HepG2 (cell line): Measurements from ENCODE around the gene BPI. TPM values are rescaled to one million over a fixed set of nuclear protein-coding genes. Genes with fewer than 3 reads are reported as not detected.

Experiments used
- ATAC-seq: fragments of 200-7000 bp; cut with Tn5 transposase; 3 replicates; pipeline ENCODE4 v1.9.1; 2020; ENCODE audit warnings: mild to moderate bottlenecking, moderate library complexity
- BruUV-seq: library from RNA; stranded (reverse); fragments of 400-500 nt; replicated peaks from 2 replicates; lab custom pipeline; 2021; lab: Mats Ljungman, UMichigan
- CTCF ChIA-PET: fragments of 300-600 bp; formaldehyde crosslinking; extraction: SDS; loops from one replicate; lab custom pipeline; 2021; ENCODE audit warnings: low total read pairs, inconsistent platforms, low intra/inter-chr PET ratio; lab: Yijun Ruan, JAX
- POLR2A ChIA-PET: fragments of 350-600 bp; sonication (Branson Sonifier 250); formaldehyde crosslinking; loops from one replicate; lab custom pipeline; 2020; ENCODE audit warnings: antibody characterized with exemption, inconsistent platforms; lab: Yijun Ruan, JAX
- DNase-seq: peaks from one replicate; pipeline ENCODE4 v3.0.0-alpha.2; 2015; ENCODE audit warnings: low spot score
- FAIRE-seq: peaks from 3 replicates; lab custom pipeline; 2011; peaks lifted over from hg19 to GRCh38; lab: Jason Lieb, UNC
- H2AFZ ChIP-seq: one replicate; pipeline ENCODE4 v1.6.1; 2011; ENCODE audit warnings: low read length, inconsistent platforms
- H3K27ac ChIP-seq: fragments of 300-600 bp; 3 replicates; pipeline ENCODE4 v1.8.0; 2011; ENCODE audit warnings: mixed run types, mild to moderate bottlenecking, mixed read lengths, low read length, inconsistent platforms; ENCODE audit not compliant: insufficient read depth; ENCODE audit errors: extremely low read length
- H3K27me3 ChIP-seq, 2 experiments: fragments of 200-600 bp in 1 of 2; 2 replicates in 1 of 2; 3 replicates in 1 of 2; pipeline versions ENCODE4 v1.6.0 to v1.8.0; 2011; ENCODE audit warnings: low read length in 2 of 2, mild to moderate bottlenecking in 2 of 2, moderate library complexity in 2 of 2, inconsistent platforms in 1 of 2; ENCODE audit not compliant: insufficient read depth in 2 of 2, control insufficient read depth in 1 of 2
- H3K36me3 ChIP-seq, 2 experiments: fragments of 200-600 bp in 1 of 2; replicated peaks in 1 of 2; 2 replicates in 1 of 2; 3 replicates in 1 of 2; pipeline versions ENCODE4 v1.5.1 to v1.8.0; 2011; ENCODE audit warnings: low read length in 2 of 2, inconsistent platforms in 1 of 2; ENCODE audit not compliant: insufficient read depth in 2 of 2, control insufficient read depth in 1 of 2
- H3K4me1 ChIP-seq: 2 replicates; pipeline ENCODE4 v1.5.1; 2012; ENCODE audit warnings: low read length, inconsistent platforms; ENCODE audit not compliant: insufficient read depth
- H3K4me2 ChIP-seq: 2 replicates; pipeline ENCODE4 v1.6.0; 2011; ENCODE audit warnings: low read depth, low read length, inconsistent platforms
- H3K4me3 ChIP-seq, 3 experiments: fragments of 200-600 bp in 1 of 3; sonication (generic), shearing (Covaris generic) in 1 of 3; replicated peaks in 1 of 3; 2 replicates each; pipeline ENCODE4 v1.5.1; 2011 to 2016; ENCODE audit warnings: low read length in 3 of 3, inconsistent platforms in 2 of 3, low read depth in 2 of 3, mild to moderate bottlenecking in 2 of 3, control low read depth in 1 of 3, mixed read lengths in 1 of 3; ENCODE audit not compliant: insufficient read depth in 1 of 3
- H3K79me2 ChIP-seq: one replicate; pipeline ENCODE4 v1.6.1; 2011; ENCODE audit warnings: low read length, inconsistent platforms; ENCODE audit not compliant: insufficient read depth
- H3K9ac ChIP-seq: 2 replicates; pipeline ENCODE4 v1.6.0; 2011; ENCODE audit warnings: mild to moderate bottlenecking, low read depth, low read length, inconsistent platforms; ENCODE audit not compliant: insufficient read depth
- H3K9me3 ChIP-seq: 2 replicates; pipeline ENCODE4 v1.5.1; 2012; ENCODE audit warnings: mild to moderate bottlenecking, low read length
- H4K20me1 ChIP-seq: 2 replicates; pipeline ENCODE4 v1.6.0; 2011; ENCODE audit warnings: inconsistent platforms, mild to moderate bottlenecking, low read length, moderate library complexity; ENCODE audit not compliant: insufficient read depth
- XBP1 ChIP-seq: sonication (generic); formaldehyde crosslinking; IDR thresholded peaks from 2 replicates; pipeline ENCODE4 v1.5.0; 2020; ENCODE audit warnings: missing genetic modification reagents
- ZNF652 ChIP-seq: IDR thresholded peaks from 2 replicates; pipeline ENCODE4 v1.6.1; 2016; ENCODE audit warnings: low read depth, borderline replicate concordance
- WGBS: methylation state at CpG from one replicate; pipeline ENCODE4 v1.1.6; 2017; ENCODE audit warnings: low lambda C conversion rate; 5-methylcytosine and 5-hydroxymethylcytosine counted together
- in situ Hi-C: cut with HindIII; loops from 2 replicates; pipeline ENCODE4 v1.10.0; 2017; ENCODE audit warnings: low pct_unique_long_range_greater_than_20kb; ENCODE audit not compliant: extremely low pct_ligation_motif_present
- intact Hi-C: fragments of 100-400 bp; cut with micrococcal nuclease; formaldehyde crosslinking; loops from one replicate; pipeline ENCODE4 v1.10.0; 2022; ENCODE audit not compliant: unreplicated experiment
- polyA plus RNA-seq, 8 experiments: library from polyadenylated mRNA; depleted of rRNA in 3 of 8; stranded (reverse) in 7 of 8; unstranded in 1 of 8; fragments of >200 nt; fragmentation: Illumina TruSeq in 4 of 8; extraction: Trizol in 4 of 8; gene quantifications; 2 replicates each; pipeline versions ENCODE4 v1.2.1 to v1.2.3, GENCODE V29; 2011 to 2016; ENCODE audit warnings: low read depth in 4 of 8, missing spikeins in 1 of 8, mixed read lengths in 1 of 8; ENCODE audit not compliant: insufficient read depth in 1 of 8
- total RNA-seq, 5 experiments: library from RNA; depleted of rRNA; stranded (reverse); fragments of >200 nt; fragmentation: Illumina TruSeq; extraction: Trizol; gene quantifications; 2 replicates each; pipeline ENCODE4 v1.2.3, GENCODE V29; 2016; ENCODE audit warnings: low read depth in 1 of 5
- TF ChIP-seq, protein P1 (sequence below): sonication (generic); formaldehyde crosslinking; IDR thresholded peaks from 2 replicates; pipeline ENCODE4 v1.4.0; 2020; ENCODE audit warnings: mild to moderate bottlenecking, low read depth, missing genetic modification reagents

Gene BPI
- total and polyA plus RNA-seq, 2 of the 13 experiments (the other 11 are each of a cell fraction or from before 2014, with no cell fraction given): not detected

DNA sequence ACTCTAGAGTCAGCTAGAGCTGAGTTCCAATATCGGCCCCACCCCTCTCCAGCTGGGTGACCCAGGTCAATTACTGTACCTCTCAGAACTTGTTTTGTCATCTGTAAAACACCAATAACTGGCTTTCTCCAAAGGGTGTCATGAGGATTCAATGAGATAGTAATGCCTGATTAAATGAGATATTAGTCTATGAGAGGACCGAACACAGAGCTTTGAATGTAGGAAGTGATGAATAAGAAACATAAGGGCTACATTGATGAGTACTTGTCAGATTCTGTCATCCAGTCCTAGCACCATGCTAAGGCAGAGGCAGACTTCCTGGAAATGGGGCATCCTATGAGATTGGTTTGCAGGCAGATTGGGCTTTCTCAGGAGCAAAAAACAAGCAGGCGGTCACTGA is 20.2 kb downstream of the BPI start:
- no peaks in the 10 kb centered on the region for H3K9me3 ChIP-seq
- H3K27me3 ChIP-seq: peaks cover 1 to 5% of the 10 kb centered on the region in 2 experiments; a peak in 2 of 5 replicates
- H3K79me2 ChIP-seq: no peaks in the 10 kb centered on the region
- 62% methylated on average over 3 of the region's 3 CpGs for WGBS
- no peaks in the 10 kb centered on the region for H3K36me3 ChIP-seq
- no peak overlapping the region for H3K4me3 ChIP-seq
- TF ChIP-seq ZNF652 (CRISPR knock-in tag): no peak
- TF ChIP-seq, all 625 proteins: peak for 0
- in situ Hi-C loops (loop anchor here (5.0 to 10.0 kb wide), 2 partner anchors 97 to 269 kb away; no protein-coding TSS in a partner anchor), intact Hi-C loops (no loop called here)
- FAIRE-seq (no peak), ATAC-seq (no peak), DNase-seq (no peak)
- H4K20me1 ChIP-seq: no peaks in the 10 kb centered on the region
- BruUV-seq: no TSS peak
- no peak overlapping the region for H3K4me2 ChIP-seq
- ChIA-PET POLR2A (no interaction called here), CTCF (no interaction called here)
- H3K4me1 ChIP-seq: no peaks in the 10 kb centered on the region
- H3K27ac ChIP-seq: no peak overlapping the region
- H3K9ac ChIP-seq: no peak overlapping the region
- H2AFZ ChIP-seq: no peak overlapping the region

DNA sequence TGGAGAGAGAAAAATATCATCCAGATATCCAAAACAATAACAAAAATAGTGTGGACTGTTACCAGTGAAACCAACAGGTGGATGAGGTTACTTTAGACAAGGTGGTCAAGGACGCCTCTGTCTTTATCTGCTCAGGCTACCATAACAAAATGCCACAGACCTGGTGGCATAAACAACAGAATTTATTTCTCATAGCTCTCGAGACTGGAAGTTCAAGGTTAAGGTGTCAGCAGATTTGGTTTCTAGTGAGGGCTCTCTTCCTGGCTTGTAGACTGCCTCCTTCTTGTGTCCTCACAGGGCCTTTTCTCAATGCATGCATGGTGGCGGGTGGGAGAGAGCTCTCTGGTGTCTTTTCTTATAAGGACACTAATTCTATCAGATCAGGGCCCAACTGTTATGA is 21.2 kb downstream of the BPI start:
- Histone ChIP-seq H4K20me1 (no peaks in the 10 kb centered on the region), H3K27ac (no peak overlapping the region), H2AFZ (no peak overlapping the region), H3K9me3 (no peaks in the 10 kb centered on the region), H3K4me3 (no peak overlapping the region), H3K4me2 (no peak overlapping the region), H3K79me2 (no peaks in the 10 kb centered on the region), H3K27me3 (peaks cover under 1 to 2% of the 10 kb centered on the region in 2 experiments; a peak in 2 of 5 replicates), H3K36me3 (no peaks in the 10 kb centered on the region), H3K4me1 (peaks cover 5% of the 10 kb centered on the region), H3K9ac (no peak overlapping the region)
- FAIRE-seq (no peak), ATAC-seq (no peak), DNase-seq (no peak)
- intact Hi-C loops: no loop called here
- 2% methylated on average over 3 of the region's 3 CpGs for WGBS
- CTCF ChIA-PET: no interaction called here
- in situ Hi-C loops: loop anchor here (10.0 kb wide), 1 partner anchor 270 kb away; no protein-coding TSS in a partner anchor
- TF ChIP-seq, protein P1, sequence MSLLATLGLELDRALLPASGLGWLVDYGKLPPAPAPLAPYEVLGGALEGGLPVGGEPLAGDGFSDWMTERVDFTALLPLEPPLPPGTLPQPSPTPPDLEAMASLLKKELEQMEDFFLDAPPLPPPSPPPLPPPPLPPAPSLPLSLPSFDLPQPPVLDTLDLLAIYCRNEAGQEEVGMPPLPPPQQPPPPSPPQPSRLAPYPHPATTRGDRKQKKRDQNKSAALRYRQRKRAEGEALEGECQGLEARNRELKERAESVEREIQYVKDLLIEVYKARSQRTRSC (CRISPR knock-in tag): no peak
- TF ChIP-seq XBP1: no peak
- no TSS peak for BruUV-seq
- POLR2A ChIA-PET: no interaction called here
